CD1c-positive myeloid dendritic cell (primary cell): ENCODE measurements around the gene NEURL1.
"Not testable (repeated sequence)": the region's sequence is repeated elsewhere in the genome, so short reads cannot be mapped to it uniquely, and the experiment has no call there.

Experiments used
- DNase-seq: peaks from one replicate; pipeline ENCODE4 v3.0.0-alpha.2; 2016; ENCODE audit errors: extremely low spot score

Gene NEURL1

DNA sequence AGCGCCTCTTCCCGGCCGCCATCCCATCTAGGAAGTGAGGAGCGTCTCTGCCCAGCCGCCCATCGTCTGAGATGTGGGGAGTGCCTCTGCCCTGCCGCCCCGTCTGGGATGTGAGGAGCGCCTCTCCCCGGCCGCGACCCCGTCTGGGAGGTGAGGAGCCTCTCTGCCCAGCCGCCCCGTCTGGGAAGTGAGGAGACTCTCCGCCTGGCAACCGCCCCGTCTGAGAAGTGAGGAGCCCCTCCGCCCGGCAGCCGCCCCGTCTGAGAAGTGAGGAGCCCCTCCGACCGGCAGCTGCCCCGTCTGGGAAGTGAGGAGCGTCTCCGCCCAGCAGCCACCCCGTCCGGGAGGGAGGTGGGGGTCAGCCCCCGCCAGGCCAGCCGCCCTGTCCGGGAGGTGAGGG, 113.5 kb downstream of the NEURL1 start:
- not testable (repeated sequence) for DNase-seq

DNA sequence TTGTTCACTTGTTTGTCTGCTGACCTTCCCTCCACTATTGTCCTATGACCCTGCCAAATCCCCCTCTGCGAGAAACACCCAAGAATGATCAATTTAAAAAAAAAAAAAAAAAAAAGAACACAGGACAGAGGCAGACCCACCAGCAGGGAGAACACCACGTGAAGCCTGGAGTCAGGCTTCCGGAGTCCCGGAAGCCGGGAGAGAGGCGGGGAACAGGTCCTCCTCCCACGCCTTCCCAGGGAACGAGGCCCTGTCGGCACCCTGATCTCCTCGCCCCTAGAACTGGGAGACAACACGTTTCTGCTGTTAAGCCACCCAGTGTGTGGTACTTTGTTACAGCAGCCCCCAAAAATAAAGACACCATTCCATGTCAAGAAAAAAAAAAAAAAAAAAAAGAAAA, 114.6 kb downstream of the NEURL1 start:
- not testable (repeated sequence) for DNase-seq

DNA sequence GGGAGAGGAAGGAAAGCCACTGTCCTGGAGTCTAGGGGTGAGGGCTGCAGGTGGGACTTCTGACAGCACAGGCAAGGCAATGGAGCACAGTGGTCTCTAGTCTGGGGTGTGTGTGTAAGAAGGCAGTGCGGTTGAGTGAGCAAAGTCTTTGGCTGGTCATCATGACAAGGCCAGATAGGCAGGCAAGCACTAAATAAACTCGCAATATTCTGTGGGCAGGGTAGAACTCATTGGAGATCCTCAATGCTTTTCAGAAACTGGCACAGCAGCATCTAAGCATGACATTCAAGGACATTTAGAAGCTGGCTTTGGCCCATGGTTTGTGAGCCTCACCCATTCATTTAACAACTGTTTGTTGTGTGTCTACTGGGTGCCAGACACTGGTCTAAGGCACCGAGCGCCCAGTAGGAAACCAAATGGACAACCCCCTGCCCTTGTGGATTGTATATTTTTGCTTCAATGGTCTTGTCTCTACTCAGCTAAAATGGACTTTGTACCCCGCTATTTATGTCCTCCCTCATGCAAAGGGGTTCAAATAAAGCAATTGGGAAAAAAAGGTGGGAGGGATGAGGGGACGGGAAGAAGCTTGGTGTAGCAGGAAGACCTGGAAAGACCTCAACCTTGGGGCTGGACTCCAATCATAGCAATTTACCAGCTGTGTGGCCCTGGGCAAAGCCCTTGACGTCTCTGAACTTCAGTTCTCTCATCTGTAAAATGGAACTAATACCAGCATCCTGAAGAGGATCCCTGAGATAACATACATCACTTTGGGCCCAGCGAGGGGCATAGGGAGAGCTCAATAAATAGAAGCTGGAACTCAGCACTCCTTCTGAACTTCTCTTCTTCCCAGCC, 116.0 kb downstream of the NEURL1 start:
- DNase-seq: no peak

DNA sequence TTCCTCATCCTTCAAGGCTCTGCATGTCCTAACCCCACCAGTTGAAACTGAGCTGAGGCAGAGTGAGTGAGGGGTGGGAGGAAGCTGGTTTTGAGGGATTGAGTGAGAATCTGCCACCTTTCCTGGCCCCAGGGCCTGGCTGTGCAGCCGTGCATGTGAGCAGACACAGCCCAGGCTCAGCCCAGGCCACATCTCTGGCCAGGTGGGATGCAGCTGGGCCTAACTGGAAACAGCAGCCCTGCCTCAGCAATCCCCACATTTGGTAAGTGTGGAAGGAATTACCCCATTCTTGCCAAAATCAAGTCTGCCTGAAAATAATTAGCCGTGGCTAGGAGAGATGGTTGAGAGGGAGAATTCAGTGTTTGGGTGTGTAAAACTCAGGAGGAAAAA, 116.6 kb downstream of the NEURL1 start:
- no peak for DNase-seq

DNA sequence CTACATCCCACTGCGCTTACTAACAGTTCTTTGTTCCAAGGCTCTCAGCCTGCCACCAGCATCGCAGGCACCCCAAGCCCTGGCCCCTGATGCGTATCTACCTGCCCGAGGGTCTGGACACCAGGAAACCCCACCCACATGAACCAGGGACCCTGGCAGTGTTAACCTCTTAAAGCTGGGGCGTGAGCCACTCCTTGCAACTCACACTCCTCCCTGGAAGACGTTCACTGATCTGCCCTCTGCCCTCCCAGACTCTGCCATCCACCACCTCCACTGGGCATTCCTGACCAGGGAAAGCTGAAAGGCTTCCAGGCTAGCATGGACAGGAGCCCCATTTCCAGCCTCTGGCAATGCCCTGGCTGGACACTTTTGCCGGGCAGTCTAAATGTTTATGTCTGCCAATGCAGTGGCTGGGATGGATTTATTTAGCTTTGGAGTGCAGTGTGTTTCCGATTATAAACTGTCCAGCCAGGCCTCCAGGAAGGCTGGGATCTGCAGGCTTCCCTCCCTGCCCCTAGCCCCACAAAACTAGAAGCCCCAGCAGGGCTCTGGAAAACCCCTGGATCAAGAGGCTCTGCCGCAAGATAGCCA, 117.5 kb downstream of the NEURL1 start:
- no peak for DNase-seq

DNA sequence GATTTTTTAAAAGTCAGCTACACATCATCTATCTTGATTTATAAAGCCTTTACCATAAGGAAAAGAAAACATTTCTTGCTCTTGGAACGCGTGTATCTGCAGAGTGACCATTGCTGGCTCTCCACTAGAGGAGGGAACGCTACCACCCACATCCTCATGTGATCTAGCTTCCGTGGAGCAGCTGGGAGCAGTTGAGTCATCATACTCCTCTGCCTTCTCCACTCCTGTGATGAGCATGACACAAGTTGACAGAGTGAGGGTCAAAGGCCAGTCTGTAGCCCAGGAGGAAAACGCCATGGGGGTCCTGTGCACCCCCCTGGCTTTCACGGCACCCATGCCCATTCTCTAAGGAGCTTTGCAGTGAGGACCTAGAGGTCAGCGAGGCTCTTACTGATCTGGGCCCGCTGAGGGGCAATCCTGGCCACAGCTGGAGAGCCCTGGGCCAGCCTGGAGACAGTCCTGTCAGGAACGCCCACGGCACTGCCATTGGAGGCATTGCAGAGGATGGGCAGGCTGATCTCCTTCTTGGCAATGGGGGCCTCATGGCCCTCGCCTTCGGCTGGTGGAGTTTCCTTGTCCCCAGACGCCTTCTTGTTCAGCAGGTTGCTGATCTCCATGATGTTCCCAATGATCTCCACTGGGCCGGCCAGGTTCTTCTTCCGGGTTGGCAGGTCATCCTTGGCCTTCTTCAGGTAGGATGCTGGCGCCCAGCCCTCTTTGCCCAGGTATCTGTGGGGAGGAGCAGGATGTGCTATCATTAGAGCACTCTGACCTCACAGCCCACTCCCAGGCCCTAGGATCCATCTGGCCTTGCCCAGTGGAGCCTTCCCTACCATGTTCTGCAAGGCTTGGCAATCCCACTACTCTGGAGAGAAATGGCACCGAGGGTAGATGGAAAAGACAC, 119.2 kb downstream of the NEURL1 start:
- DNase-seq: peak; percentile 86

DNA sequence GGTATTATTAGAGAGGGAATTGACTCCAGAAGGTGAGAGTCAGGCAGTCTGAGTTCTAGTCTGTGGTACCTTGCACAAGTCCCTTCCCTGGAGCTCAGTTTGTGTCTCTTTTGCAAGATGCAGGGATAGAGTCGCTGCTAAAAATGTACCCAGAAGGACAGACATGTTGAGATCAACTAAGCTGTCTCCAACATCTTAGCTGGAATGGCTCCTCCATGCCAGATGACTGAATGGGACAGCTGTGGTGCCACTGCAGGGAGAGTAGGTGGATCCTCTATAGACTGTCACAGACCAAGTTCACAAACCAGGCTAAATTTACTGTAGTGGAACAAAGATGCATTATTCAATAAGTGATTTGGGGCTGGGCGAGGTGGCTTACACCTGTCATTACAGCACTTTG, 120.1 kb downstream of the NEURL1 start:
- no peak for DNase-seq

DNA sequence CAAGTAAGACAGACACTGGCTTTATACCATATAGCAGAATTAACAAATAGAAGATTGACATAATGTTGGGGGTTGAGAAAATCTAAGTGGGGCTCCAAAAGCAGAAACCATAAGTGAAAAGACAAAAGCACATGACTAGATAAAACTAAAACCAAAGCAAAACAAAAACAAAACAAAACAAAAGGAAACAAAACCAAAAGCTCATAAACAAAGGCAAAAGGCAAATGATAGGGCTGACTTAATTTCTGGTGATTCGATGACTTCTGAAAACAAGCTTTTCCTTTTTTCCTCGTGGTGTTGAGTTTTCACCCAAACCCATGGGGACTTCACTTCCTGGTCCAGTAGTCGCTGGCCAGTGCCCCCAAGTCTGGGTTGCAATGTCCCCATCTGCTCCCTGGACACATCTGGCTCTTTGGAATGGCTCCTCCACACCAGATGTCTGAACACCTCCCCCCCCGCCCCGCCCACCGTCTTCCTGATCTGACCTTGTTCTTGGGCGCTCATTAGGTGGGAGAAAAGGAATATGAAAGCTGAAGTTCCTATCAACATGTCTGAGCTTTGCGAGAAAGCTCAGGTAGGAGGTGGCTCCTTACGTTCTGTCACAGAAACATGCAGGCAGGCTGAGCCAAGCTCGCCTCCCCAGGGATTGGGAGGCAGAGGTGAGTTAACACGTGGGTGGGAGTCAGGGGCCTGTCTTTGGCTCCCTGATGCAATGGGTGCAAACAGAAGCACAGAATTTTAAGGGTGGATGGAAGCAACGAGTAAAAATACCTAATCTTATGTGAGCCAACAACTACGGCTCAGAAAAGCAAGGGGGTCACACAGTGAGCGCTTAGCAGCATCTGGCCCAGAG, 121.0 kb downstream of the NEURL1 start:
- no peak for DNase-seq

DNA sequence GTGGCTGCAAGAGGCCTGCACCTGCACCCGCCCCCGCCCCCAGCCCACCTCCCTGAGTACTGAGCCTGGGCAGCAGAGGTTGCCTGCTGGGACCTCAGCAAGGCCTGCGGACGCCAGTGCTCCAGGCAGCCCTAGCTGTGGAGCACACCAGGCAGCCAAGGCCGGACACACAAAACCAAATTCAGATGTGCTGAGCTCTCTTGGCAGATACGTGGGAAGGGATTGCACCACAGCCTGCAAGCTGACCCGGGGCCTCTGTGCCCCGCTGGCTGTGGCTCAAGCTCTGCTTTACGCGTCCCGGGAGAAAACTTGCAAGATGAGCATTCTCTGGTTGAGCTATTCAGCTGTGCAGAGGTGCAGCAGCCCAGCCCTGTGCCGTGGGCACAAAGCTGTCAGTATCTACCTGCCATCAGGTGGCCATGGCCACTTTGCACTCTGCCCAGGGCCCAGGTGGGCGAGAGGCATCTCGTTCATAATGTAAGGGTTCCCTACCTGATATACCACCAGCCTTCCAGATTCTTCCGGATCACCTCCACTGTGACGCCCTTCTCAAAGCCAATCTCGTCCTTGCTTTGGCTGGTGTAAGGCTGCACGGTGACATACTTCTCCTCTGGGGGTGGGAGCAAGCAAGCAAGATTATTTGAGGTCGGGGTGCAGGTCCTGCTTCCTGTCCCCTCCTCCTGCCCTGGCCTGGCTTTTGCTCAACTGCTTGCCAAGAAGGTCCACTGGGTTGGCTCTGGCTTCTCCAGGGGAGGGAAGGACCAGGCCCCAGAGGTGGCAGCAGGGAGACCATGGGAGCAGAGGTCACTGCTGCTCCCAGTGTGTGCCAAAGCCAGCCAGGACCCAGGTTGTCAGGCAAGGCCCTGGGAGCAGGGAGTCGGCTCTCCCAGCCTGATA, 123.4 kb downstream of the NEURL1 start:
- DNase-seq: peak; percentile 53

DNA sequence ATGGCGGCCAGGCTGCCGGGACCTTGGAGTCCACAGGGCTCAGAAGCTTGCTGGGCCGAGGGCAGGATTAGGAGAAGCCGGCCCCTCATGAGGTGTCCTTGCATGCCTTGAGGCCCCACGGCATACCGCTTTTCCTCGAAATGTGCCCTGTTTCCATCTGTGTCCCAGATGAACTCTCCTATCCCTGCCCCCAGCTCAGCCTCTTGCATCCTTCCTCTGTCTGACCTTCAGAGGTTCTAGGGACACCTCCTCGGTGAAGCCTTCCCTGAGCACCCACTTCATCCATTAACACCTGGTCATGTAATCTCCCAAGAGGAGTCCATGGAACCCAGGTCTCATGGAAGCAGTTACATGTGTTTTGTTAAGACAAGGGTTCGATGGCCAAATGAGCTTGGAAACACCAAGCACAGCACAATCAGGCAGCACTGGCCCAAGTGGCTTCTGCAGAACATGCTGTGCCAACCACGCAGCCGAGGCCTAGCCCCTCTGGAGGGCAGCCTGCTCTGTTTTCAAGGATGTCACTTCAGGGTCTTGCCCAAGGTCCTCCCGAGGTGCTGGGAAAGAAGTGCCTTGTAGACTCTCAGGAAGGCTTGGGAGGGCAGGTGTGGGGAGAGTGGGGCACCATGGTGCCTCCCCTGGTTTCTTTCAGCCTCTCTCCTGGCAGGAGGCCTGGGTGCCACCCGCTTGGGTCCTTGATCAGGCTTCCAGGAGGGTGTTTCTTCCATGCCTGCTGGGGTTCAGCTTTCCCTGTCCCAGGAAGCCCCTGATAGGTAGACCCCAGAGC, 124.3 kb downstream of the NEURL1 start:
- DNase-seq: no peak

DNA sequence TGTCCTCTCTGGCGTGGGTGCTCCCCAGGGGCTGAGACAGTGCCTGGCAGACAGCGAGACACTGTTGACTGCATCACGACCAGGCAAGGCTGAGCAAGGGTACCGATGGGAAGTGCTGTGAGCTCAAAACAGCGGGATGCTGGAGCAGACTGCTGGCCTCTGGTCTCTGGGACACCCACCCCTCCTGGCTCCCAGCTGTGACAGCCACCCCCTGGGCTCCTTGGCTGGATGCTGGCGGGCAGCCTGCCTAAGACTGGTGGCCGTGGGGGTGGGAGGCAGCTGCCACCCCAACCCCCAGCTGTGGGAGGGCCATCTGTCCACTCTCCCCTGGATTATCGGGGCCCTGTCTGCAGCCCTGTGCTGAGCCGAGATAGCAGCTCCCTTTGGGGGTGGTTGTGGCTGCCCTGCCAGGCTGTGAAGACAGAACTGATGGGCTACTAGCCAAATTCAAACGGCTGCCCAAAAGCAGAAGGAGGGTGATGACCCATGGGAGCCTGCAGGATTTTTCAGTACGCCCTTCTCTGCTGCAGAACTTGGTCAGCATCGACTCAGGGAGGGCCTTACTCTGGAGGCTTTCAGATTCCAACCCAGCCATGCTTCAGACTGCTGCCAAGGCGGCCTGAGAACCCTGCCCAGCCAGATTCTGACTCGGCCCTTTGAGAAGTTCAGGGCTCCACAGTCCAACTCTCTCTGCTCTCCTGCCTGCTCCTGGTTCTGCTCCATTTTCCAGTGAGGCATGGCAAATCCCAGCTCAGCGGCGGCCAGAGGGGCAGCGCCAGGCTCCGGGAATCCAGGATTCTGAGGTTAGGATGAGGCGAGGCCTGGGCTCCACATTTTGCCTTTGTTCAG, 125.3 kb downstream of the NEURL1 start:
- DNase-seq: peak; percentile 20

DNA sequence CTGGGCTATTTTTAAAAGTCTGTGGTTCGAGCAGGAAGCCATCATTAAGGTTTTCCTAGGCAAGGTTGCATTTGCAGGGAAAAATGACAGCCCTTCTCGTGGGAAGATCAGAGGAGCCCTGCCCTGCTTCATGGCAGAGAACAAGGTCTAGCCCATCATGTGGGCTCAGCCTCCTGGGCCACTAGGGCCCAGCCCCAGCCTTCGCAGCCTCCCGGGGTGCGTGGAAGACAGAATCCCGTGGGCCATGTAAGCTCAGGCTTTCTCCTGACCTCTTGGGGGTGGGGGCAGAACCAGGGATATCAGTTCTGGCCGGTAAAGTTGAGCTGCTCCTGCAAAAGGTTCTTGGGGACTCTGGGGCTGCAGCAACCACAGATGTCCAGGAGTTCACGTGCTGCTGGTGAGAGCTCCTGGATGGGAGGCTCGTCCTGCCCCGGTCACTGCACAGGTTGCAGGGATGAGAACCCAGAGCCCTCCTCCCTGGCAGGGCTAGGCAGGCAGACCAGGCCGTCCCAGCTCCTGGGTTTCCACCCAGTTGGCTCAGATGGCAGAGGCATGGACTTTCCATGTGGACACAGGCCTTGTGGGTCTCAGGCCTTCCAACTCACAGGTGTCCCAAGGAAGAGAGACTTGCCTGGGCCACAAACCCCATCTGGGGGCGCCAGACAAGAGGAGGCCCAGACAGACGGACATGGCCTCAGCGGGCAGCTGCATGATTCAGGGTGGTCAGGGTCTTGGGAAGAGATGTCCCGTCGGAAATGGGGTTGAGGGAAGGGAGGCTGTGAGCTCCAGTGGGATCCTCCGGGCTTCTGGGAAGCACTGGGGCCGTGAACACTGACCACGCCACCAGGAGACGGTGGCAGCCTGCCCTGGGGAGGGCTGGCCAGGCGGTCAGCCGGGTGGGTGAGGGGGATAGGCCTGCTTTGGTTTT, 126.2 kb downstream of the NEURL1 start:
- no peak for DNase-seq

DNA sequence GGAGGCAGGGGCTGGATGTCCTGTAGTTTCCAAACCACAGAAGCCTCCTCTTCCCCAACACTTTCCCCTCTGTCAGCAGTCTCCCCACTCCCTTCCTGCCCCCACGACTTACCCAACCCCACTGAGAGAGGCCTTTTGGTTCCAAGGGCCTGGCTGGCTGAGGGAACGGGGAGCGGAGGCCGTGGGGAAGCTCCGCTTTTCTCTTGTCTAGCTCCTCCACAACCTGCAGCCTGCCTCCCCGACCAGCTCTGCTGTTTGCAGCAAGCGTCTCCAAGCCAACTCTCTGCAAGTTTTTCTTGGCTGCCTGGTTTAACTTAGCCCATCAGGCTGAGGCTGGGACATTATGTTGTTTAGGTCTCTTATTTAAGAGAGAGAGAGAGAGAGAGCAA, 126.8 kb downstream of the NEURL1 start:
- no peak for DNase-seq

DNA sequence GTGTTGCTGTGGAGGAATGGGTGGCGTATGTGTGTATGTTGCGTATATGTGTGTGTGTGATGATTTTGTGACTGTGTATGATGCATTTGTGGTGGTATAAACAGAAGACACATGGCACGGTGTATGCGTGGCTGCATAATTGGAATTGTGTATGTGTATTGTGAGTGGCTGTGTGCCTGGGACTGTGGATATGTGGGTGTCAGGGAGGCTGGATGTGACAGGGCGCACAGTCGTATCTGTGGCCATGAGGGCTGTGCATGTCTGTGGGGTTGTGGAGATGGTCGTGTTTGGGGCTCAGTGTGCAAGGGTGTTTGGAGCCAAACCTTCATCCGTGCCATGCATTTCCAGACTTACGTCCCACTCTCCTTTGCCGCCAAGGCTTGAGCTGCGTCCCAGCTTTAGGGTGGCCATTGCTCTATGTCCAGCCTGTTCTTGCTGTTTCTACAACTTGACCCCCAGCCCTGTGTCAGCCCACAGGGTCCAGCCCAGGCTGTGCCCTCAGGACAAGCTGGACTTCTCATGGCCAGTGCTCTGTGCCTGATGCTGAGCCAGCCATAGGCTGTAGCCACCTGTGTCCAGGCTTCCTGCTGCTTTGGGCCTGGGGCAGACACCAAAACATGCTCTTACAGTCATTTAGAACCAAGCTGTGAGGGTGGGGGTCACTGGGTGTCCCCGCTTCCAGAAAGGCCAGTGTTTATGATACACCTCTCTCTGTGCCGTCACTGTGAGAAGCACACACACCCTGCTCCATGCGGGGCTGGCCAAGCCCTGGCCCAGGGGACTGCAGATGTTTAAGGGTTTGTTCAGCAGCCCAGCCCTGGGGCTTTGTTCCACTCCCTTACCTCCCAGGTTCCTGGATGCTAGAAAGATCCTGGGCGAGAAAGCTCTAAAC, 127.6 kb downstream of the NEURL1 start:
- no peak for DNase-seq

DNA sequence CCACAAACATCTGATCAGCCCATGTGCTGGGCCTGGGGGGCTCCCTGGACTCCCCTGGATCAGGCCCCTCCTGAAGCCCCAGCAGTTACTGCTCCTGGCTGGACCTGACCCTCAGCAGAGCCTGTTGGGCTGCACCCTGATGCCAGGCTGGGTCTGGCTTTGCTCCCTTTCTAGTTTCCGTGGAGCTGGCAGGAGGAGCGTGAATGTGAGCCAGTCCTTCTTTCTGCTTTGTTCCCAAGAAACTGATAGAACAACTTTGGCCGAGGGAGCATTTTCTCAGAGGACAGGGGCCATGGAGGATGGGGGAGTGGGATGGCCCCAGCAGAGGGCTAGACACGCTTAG, 128.2 kb downstream of the NEURL1 start:
- DNase-seq: no peak

DNA sequence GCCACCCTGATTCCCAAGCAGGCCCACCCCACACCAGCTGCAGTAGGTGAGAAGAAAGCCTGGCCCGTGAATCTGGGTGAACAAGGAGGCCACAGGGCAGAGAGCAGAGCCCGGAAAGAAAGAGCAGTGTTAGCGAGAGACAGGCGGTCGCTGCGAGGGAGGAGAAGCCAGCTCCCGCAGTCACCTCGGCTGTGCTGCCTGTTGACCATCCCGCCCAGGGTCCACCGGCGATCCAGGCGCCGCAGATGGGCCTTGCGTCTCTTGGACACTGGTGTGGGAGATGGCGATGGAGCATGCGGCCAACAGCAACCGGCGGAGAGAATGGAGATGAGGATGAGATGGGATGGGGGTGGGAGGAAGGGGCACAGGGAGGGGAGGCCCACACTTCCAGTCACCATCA, 128.8 kb downstream of the NEURL1 start:
- DNase-seq: no peak
